GM12878 (cell line): ENCODE data around the gene EMILIN2.

ENCODE experiments used
- EZH2 ChIP-seq: IDR thresholded peaks from 2 replicates; pipeline ENCODE4 v1.6.1; 2012; ENCODE audit warnings: low read depth, mild to moderate bottlenecking, control low read depth, inconsistent platforms, low read length, borderline replicate concordance; ENCODE audit not compliant: control insufficient read depth
- FOXM1 ChIP-seq: IDR thresholded peaks from 2 replicates; pipeline ENCODE4 v1.6.1; 2012; ENCODE audit warnings: low read depth, mild to moderate bottlenecking, inconsistent platforms, low read length, moderate library complexity
- MXI1 ChIP-seq: fragments of 150-350 bp; IDR thresholded peaks from 2 replicates; pipeline ENCODE4 v1.6.1; 2011; ENCODE audit warnings: low read depth, mild to moderate bottlenecking, inconsistent platforms, low read length, improper control_type of control experiment
- NFYB ChIP-seq: IDR thresholded peaks from 2 replicates; pipeline ENCODE4 v1.6.1; 2011; ENCODE audit warnings: low read depth, mild to moderate bottlenecking, low read length, improper control_type of control experiment, moderate library complexity; ENCODE audit not compliant: insufficient read depth
- TF ChIP-seq, protein P1 (sequence below): fragments of 450-650 bp; IDR thresholded peaks from 2 replicates; pipeline ENCODE4 v1.6.1; 2017; ENCODE audit warnings: mild to moderate bottlenecking
- TF ChIP-seq, protein P2 (sequence below): IDR thresholded peaks from 2 replicates; pipeline ENCODE4 v1.6.1; 2012; ENCODE audit warnings: low read depth, low read length, improper control_type of control experiment
- TF ChIP-seq, protein P3 (sequence below): IDR thresholded peaks from 2 replicates; pipeline ENCODE4 v1.6.1; 2011; ENCODE audit warnings: low read depth, low read length, improper control_type of control experiment, borderline replicate concordance
- TF ChIP-seq, protein P4 (sequence below), 3 experiments: IDR thresholded peaks in 2 of 3; conservative IDR thresholded peaks in 1 of 3; 2 replicates each; pipeline ENCODE4 v1.5.1; 2011; ENCODE audit warnings: low read depth in 3 of 3, low read length in 3 of 3, mild to moderate bottlenecking in 3 of 3, control low read depth in 2 of 3, moderate library complexity in 2 of 3, inconsistent platforms in 1 of 3, mixed read lengths in 1 of 3; ENCODE audit not compliant: control insufficient read depth in 2 of 3, insufficient read depth in 1 of 3; ENCODE audit errors: extremely low read depth in 1 of 3

DNA sequence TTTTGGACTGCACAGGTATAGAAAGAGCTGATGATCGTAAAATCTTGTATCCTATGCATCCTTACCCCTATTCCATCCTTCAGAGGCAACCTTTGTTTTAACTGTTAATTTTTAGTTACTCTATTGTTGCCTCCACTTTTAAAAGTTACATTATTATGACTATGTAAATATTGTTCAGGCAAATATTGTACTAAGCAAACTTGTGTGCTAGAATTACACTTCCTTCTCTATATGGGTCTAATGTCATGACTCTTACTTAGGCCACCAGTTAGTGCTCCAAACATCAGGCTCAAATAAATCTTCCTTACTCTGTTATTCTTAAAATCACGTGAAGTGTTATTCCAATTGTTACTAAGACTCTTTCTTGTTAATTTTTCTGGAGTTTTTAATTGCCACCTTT is 47.4 kb upstream of the EMILIN2 start:
- TF ChIP-seq NFYB: no peak
- TF ChIP-seq FOXM1: no peak
- TF ChIP-seq MXI1: no peak
- no peak for TF ChIP-seq EZH2
- TF ChIP-seq, protein P1, sequence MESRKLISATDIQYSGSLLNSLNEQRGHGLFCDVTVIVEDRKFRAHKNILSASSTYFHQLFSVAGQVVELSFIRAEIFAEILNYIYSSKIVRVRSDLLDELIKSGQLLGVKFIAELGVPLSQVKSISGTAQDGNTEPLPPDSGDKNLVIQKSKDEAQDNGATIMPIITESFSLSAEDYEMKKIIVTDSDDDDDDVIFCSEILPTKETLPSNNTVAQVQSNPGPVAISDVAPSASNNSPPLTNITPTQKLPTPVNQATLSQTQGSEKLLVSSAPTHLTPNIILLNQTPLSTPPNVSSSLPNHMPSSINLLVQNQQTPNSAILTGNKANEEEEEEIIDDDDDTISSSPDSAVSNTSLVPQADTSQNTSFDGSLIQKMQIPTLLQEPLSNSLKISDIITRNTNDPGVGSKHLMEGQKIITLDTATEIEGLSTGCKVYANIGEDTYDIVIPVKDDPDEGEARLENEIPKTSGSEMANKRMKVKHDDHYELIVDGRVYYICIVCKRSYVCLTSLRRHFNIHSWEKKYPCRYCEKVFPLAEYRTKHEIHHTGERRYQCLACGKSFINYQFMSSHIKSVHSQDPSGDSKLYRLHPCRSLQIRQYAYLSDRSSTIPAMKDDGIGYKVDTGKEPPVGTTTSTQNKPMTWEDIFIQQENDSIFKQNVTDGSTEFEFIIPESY: no peak
- TF ChIP-seq, protein P2, sequence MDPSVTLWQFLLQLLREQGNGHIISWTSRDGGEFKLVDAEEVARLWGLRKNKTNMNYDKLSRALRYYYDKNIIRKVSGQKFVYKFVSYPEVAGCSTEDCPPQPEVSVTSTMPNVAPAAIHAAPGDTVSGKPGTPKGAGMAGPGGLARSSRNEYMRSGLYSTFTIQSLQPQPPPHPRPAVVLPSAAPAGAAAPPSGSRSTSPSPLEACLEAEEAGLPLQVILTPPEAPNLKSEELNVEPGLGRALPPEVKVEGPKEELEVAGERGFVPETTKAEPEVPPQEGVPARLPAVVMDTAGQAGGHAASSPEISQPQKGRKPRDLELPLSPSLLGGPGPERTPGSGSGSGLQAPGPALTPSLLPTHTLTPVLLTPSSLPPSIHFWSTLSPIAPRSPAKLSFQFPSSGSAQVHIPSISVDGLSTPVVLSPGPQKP: no peak
- TF ChIP-seq, protein P3, sequence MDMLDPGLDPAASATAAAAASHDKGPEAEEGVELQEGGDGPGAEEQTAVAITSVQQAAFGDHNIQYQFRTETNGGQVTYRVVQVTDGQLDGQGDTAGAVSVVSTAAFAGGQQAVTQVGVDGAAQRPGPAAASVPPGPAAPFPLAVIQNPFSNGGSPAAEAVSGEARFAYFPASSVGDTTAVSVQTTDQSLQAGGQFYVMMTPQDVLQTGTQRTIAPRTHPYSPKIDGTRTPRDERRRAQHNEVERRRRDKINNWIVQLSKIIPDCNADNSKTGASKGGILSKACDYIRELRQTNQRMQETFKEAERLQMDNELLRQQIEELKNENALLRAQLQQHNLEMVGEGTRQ: no peak
- TF ChIP-seq, protein P4, sequence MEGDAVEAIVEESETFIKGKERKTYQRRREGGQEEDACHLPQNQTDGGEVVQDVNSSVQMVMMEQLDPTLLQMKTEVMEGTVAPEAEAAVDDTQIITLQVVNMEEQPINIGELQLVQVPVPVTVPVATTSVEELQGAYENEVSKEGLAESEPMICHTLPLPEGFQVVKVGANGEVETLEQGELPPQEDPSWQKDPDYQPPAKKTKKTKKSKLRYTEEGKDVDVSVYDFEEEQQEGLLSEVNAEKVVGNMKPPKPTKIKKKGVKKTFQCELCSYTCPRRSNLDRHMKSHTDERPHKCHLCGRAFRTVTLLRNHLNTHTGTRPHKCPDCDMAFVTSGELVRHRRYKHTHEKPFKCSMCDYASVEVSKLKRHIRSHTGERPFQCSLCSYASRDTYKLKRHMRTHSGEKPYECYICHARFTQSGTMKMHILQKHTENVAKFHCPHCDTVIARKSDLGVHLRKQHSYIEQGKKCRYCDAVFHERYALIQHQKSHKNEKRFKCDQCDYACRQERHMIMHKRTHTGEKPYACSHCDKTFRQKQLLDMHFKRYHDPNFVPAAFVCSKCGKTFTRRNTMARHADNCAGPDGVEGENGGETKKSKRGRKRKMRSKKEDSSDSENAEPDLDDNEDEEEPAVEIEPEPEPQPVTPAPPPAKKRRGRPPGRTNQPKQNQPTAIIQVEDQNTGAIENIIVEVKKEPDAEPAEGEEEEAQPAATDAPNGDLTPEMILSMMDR (IDR thresholded peaks at IDR 0.05 in 2 of 3, conservative IDR thresholded peaks at IDR 0.05 in 1 of 3; ENCODE audit: control insufficient read depth in 2 of 3, extremely low read depth in 1 of 3, insufficient read depth in 1 of 3, low read depth in 3 of 3, low read length in 3 of 3): no peak
